HG02943 (cell line): ENCODE results near the gene CHD1L.
"Not testable (repeated sequence)": the region's sequence is repeated elsewhere in the genome, so short reads cannot be mapped to it uniquely, and the experiment has no call there.

ENCODE experiments used
- ATAC-seq: cut with Tn5 transposase; IDR thresholded peaks from one replicate; pipeline ENCODE4 v1.9.1; 2021; ENCODE audit warnings: mild to moderate bottlenecking, low read depth, moderate library complexity; ENCODE audit not compliant: unreplicated experiment

The CHD1L gene

DNA sequence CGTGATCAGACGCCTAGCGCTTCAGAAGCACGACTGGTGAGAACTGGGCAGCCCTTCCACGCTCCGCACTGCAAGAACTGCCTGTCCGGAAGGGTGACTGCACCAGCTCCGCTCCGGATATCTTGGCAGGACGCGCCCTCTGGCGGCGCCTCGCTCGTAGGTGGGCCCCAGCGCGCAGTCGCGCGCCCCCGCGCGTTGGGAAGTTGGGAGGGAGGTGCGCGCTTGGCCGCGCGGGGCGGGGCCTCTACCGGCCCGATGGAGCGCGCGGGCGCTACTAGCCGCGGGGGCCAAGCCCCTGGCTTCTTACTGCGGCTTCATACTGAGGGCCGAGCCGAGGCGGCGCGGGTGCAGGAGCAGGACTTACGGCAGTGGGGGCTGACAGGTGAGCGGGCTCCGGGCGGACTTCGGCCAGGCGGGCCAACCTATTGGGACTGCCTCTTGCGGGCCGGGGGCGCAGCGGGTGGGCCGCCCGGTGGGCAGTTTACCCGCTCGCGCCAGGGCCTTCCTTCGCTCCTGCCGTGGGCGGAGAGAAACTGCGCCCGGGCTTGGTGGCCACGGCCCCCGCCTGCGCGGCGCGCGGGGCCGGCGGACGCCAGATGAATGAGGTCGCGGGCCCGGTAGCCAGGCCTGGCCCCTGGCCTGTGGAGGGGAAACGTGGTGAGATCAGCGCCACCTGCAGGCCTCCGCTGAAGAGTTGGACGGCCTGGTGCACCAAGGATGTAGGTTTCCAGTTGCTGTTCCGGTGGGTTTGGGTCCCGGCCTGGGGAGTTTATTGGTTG lies at the start of gene CHD1L:
CHD1L (plus strand) TSS at position 236 of the 779 bp plus-strand sequence; CDS start at position 256, 20 bp downstream.
- ATAC-seq, result peak; percentile 84

- not testable (repeated sequence) for ATAC-seq
Observed at GRCh38 chr1:147197324-147197723, 45.2 kb upstream of the CHD1L start.

DNA sequence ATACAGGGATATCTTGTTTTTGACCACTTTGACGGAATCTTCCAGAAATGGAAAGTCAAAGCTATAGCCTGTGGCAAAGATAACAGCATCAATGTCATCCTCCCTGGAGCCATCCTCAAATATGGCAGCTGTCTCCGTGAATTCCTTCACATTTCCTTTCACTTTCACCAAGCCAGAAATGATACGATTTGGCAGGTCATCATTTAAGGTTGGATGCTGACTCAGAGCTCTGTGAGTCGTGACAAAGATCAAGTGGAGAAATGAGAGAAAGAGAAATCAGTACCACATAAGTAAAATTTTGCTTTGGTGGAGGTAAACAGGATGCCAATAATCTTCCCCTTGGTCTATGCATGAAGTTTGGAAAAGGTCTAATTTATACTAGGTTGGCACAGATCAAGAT lies 41.2 kb upstream of the CHD1L start:
- ATAC-seq, result no peak

DNA sequence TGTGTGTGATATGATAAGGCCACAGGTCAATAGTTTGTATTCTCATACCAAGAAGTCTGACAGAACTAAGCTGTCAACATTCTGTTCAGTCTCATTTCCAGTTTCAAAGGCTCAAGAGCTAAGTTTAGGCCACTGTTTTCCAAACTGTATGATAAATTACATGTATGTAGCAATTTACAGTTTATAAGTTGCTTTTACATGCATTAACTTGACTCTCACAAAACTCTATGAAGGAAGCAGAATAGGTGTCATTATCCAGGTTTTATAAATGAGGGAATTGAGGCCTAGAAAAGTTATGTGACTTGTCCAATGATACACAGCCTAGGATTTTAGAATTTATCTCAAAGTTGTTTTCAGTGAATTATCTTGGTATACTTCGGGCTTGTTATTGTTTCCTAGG lies 40.7 kb upstream of the CHD1L start:
- no peak for ATAC-seq

DNA sequence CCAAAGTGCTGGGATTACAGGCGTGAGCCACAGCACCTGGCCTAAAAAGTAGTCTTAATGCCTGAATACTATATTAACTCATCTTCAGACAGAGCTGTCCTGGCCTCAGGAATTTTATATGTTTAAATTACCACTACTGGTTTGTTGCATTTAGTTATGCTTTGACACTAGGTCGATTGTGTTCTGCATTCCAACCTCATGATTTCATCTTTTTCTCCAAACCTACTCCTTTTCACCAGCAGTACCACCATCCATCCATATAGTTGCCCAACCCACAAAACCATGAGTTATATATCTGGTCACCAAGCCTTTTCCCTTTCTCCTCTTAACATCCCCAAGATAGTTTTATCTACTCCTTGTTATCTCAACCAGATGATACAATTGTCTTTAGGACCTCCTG lies 39.9 kb upstream of the CHD1L start:
- no peak for ATAC-seq

GRCh38 chr1:147204080-147204479 lies 38.4 kb upstream of the CHD1L start:
- no peak for ATAC-seq

DNA sequence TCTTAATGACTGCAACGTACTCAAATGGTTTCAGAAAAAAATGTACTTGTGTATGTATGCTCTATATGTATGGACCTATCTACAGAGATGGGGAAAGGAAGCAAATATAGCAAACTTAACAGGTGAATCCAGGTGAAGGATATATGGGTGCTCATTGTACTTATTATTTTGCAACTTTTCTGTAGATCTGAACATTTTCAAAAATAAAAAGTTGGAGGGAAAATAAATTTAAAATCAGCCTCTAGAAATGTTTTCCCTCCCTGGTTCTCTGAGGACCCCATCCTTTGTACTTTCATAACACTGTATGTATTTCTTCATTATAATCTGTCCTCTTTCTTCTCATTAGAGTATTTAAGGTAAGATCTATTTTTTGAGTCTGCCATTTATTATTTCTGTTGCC lies 35.3 kb upstream of the CHD1L start:
- ATAC-seq, result no peak

GRCh38 chr1:147208619-147209018 lies 33.9 kb upstream of the CHD1L start:
- ATAC-seq, result no peak

DNA sequence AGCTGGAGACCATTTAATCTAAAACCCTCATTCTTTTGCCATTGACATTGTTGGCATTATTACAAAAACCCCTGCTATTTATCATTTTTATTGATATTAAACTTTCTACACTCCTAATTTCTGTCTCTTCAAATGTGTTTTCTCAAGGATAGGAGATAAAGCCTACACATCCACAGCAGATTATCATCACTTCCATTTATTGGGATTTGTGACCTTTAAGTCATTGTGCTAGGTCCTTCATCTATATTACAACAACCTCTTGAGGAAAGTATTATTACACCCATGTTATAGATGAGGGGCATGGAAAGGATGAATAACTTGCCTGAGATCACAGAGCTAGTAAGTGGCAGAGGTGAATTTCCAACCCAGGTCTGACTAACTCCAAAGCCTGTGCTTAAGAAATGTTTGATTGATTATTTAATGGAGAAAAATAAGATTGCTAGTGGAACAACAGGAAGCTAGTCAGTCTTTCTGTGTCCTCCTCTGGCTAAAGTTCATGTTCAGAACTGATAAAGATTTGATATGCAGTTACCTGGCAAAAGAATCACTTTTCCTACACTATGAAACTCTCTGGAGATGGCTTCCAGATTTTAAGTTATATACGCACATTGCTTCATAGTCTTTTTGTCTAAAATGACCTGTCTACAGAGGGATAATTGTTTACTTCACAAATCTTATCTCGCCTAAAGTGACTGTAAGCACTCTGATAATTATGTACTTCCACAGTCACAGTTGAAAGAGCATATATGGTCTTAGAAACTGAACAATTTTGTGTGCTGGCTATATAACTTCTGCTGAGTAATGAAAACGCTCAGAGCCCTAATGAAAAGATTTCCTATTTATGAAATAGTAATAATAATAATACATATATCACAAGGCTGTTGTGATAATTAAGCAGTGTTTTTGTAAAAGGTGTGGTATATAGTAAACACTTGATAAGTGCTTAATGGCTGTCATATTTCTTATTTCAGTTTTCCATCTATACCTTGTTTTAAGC lies 32.4 kb upstream of the CHD1L start:
- ATAC-seq, result no peak

GRCh38 chr1:147210987-147211386 lies 31.5 kb upstream of the CHD1L start:
- ATAC-seq, result no peak

DNA sequence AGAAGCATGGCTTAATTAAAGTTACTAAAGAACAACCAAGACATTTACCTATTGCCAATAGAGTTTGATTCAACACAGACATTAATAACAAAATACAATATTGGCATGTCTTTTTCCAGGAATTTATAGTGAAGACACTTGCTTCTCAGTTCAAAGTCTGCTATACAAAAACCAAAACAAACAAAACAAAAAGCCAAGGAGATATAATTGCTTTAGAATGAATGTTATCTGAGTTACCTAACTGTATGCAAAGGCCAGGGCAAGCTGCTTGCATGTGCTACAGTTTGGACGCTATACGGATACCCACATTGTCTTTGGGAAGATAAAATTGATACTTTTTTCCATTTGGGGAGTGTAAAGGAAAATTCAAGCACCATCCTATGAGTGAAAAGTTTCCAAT lies 30.9 kb upstream of the CHD1L start:
- ATAC-seq, result no peak

DNA sequence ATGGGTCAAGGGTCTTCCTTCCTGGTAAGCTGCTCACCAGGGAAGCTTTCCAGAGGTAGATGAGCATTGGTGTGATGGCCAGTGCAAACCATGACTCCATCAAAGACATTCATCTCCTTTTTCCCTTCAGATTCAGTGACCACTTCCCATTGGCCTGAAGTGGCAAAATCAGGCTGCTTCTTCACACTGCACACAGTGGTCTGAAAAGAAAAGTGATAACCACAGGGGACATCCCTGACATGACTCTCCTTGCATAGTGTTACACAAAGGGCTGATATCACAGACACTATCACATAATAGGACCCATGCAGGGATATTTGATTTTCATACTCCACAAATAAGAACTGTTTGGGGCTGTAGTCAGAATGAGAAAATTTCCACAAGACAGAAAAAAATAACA lies 29.2 kb upstream of the CHD1L start:
- no peak for ATAC-seq

GRCh38 chr1:147214325-147214724 lies 28.2 kb upstream of the CHD1L start:
- no peak for ATAC-seq

DNA sequence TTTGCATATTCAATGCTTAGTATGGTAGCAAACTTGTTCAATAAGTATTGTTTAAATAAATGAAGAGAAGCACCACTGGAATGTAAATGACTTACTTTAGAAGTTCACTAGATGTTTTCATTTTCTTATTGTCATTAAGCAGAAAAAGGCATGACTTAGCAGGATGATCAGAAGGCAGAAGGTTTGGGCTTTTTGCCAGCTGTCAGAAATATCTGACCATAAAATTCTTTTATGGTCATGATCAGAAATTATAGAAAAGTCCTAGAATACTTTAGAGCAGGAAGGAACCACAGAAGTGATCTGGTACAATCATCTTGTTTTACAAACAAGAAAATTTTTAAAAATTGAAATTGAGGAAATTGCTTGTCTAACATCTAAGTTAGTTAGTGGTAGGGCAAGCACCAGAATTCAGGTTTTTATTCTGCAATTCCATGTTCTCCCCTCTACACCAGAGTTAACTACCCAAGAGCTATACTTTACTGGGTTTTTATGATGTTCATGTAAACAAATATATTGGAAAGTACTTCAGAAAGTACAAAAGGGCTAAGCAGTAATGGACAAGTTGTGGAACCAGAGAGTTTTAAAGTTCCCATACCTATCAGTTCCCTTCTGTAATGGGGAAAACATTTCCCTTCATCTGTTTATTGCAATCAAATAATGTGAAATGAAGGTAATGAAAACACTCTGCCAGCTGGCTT lies 27.5 kb upstream of the CHD1L start:
- ATAC-seq, result no peak

GRCh38 chr1:147215540-147215916 lies 27.0 kb upstream of the CHD1L start:
- ATAC-seq, result no peak

DNA sequence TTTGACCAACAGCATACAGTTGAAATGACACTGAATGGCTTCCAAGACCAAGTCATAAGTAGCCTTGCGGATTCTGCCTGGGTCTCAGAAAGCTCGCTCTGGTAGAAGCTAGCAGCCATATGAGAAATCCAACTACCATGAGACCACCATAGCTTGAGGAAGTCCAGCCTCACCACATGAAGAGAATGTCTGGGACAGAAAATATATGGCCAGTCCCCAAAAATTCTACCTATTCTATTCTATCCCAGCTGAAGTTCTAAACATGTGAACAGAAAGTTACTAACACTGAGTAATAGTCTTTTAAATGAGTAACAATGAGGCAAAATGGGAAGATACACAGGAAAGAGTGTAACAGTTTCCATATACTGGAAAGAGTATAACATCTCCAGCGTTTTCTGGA lies 26.4 kb upstream of the CHD1L start:
- no peak for ATAC-seq

- ATAC-seq, result no peak
Observed at GRCh38 chr1:147217141-147217540, 25.3 kb upstream of the CHD1L start.

DNA sequence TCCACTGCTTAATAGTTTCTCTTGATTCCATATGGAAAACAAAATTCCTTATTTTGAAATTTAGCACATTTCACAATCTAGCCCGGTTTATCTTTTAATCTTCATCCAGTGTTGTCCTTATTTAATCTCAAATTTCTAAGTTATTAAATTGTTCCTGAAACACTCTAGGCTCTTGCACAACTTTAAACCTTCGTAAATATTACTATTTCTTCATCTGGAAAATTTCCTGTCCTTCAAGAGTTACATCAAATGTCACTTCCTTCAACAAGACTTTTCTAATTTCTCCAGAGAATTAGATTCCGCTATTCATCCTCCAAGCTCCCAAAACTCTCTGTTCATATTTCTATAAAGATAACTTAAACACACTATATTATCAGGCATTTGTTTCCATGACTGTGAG lies 23.9 kb upstream of the CHD1L start:
- no peak for ATAC-seq

DNA sequence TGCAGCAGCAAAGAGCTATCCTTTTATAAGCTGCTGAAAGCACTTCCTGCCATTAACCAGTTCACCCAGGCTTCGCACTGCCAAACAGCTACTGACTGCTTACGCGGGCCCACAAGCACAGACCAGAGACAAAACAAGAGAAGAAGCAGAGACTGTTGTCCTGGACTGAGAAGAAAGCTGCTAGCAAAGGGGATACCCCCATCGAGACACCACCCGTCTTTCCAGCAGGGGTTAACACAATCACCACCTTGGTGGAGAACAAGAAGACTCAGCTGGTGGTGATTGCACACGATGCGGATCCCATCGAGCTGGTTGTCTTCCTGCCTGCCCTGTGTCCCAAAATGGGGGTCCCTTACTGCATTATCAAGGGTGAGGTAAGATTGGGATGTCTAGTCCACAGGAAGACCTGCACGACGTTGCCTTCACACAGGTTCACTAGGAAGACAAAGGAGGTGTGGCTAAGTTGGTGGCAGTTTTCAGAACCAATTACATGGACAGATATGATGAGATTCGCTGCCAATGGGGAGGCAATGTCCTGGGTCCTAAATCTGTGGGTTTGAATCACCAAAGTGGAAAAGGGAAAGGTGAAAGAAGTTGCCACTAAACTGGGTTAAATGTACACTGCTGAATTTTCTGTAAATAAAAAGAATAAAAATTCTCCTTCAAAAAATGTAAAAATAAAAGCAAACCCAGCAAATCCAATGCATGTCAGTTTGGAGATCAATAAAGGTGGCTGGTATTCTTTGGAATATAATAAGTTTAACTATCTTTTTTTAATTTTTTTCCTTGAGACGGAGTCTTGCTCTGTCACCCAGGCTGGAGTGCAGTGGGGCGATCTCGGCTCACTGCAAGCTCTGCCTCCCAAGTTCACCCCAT lies 18.5 kb upstream of the CHD1L start:
- no peak for ATAC-seq

GRCh38 chr1:147225193-147225730 lies 17.2 kb upstream of the CHD1L start, which contains the start of gene FMO5:
Gene FMO5 (minus strand): TSS chr1:147225339. CDS start chr1:147225029, 310 bp downstream.
- ATAC-seq, result no peak
